ENCODE results near the gene CNOT2.

The CNOT2 gene

DNA sequence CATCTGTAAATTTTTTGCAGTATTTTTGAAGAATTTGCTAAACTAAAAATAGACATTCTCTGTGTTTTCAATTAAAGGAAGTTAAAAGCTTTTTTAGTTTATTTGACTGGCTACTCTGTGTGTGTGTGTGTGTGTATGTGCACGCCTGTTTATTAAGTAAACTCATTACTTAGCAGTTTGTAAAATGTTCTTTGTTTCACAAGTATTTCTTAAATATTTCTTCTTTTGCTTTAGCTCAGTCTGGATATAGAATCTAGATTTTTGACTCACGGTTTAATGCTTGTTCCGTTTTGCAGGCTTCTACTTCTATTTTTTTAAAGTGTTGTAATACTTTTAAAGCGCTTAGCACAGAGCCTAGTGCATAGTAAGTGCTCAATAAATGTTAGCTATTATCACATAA is 76.4 kb downstream of the CNOT2 start:
- Histone ChIP-seq H3F3A (ENCODE audit: insufficient read depth) (peaks cover 14% of the 10 kb centered on the region), H3K4me2 (ENCODE audit: low read depth, low read length, poor library complexity, severe bottlenecking) (peak overlapping the region; percentile 51), H3K36me3 (ENCODE audit: low read length) (peaks cover 18% of the 10 kb centered on the region), H2AFZ (ENCODE audit: low read depth, low read length, severe bottlenecking) (no peak overlapping the region), H3K27me3 (ENCODE audit: low read length) (no peaks in the 10 kb centered on the region), H3K9me2 (replicated peaks; ENCODE audit: insufficient read depth, low read length) (no peaks in the 10 kb centered on the region), H3K79me2 (ENCODE audit: insufficient read depth, low read length) (peaks cover 41% of the 10 kb centered on the region), H3K9me3 (ENCODE audit: insufficient read depth, low read length) (no peaks in the 10 kb centered on the region), H4K20me1 (ENCODE audit: low read depth, low read length) (no peaks in the 10 kb centered on the region), H3K4me3 (ENCODE audit: insufficient read depth, low read length, poor library complexity, severe bottlenecking) (no peak overlapping the region), H3K27ac (ENCODE audit: low read depth, low read length) (peak overlapping the region; percentile 54), H3K9ac (ENCODE audit: low read length) (no peak overlapping the region)
- TF ChIP-seq CTCF (IDR thresholded peaks at IDR 0.05; ENCODE audit: insufficient read depth, low read length, poor library complexity, severe bottlenecking) (no peak), EZH2phosphoT487 (conservative IDR thresholded peaks at IDR 0.05; ENCODE audit: low read length) (no peak)

- H2AFZ ChIP-seq (ENCODE audit: low read depth, low read length, severe bottlenecking), result no peak overlapping the region
- TF ChIP-seq CTCF (IDR thresholded peaks at IDR 0.05; ENCODE audit: insufficient read depth, low read length, poor library complexity, severe bottlenecking) (no peak), EZH2phosphoT487 (conservative IDR thresholded peaks at IDR 0.05; ENCODE audit: low read length) (no peak)
- no peak overlapping the region for H3K4me2 ChIP-seq (ENCODE audit: low read depth, low read length, poor library complexity, severe bottlenecking)
- H3K27ac ChIP-seq (ENCODE audit: low read depth, low read length), result no peak overlapping the region
- H3K9me3 ChIP-seq (ENCODE audit: insufficient read depth, low read length), result no peaks in the 10 kb centered on the region
- H3K9me2 ChIP-seq (replicated peaks; ENCODE audit: insufficient read depth, low read length), result no peaks in the 10 kb centered on the region
- H4K20me1 ChIP-seq (ENCODE audit: low read depth, low read length), result no peaks in the 10 kb centered on the region
- H3K36me3 ChIP-seq (ENCODE audit: low read length), result peaks cover 20% of the 10 kb centered on the region
- no peak overlapping the region for H3K4me3 ChIP-seq (ENCODE audit: insufficient read depth, low read length, poor library complexity, severe bottlenecking)
- H3K79me2 ChIP-seq (ENCODE audit: insufficient read depth, low read length), result peaks cover 40% of the 10 kb centered on the region
- H3K27me3 ChIP-seq (ENCODE audit: low read length), result no peaks in the 10 kb centered on the region
- H3F3A ChIP-seq (ENCODE audit: insufficient read depth), result peaks cover 14% of the 10 kb centered on the region
- no peak overlapping the region for H3K9ac ChIP-seq (ENCODE audit: low read length)
These were observed 78.0 kb downstream of the CNOT2 start for GRCh38 chr12:70321191-70321590.

DNA sequence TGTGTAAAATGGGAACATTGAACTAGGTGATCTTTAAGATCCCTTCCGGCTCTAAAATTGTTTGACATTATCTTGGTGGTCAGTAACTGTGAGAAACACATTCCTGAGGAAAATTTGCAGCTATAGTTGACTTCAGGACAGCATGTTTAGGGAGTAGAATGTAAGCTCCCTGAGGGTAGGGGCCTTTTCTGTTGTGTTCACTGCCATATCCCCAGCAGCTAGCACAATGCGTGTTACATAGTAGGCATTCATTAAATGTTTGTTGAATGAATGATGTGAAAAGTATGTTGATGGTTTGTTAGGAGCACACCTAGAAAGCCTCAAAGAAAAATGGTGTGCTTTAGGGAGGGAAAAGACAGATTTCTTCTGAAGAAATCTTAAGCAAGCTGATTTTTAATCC is 84.3 kb downstream of the CNOT2 start:
- Histone ChIP-seq H3K36me3 (ENCODE audit: low read length) (peaks cover 15% of the 10 kb centered on the region), H4K20me1 (ENCODE audit: low read depth, low read length) (peaks cover 4% of the 10 kb centered on the region; the same call in 1 of the 2 replicates), H3F3A (ENCODE audit: insufficient read depth) (no peaks in the 10 kb centered on the region; the same call in 1 of the 2 replicates), H3K4me2 (ENCODE audit: low read depth, low read length, poor library complexity, severe bottlenecking) (no peak overlapping the region), H3K4me3 (ENCODE audit: insufficient read depth, low read length, poor library complexity, severe bottlenecking) (no peak overlapping the region), H3K9ac (ENCODE audit: low read length) (no peak overlapping the region), H3K9me2 (replicated peaks; ENCODE audit: insufficient read depth, low read length) (no peaks in the 10 kb centered on the region), H3K79me2 (ENCODE audit: insufficient read depth, low read length) (peaks cover 8% of the 10 kb centered on the region; the same call in 1 of the 2 replicates), H3K9me3 (ENCODE audit: insufficient read depth, low read length) (no peaks in the 10 kb centered on the region), H3K27me3 (ENCODE audit: low read length) (no peaks in the 10 kb centered on the region), H2AFZ (ENCODE audit: low read depth, low read length, severe bottlenecking) (no peak overlapping the region), H3K27ac (ENCODE audit: low read depth, low read length) (no peak overlapping the region)
- TF ChIP-seq EZH2phosphoT487 (conservative IDR thresholded peaks at IDR 0.05; ENCODE audit: low read length) (no peak), CTCF (IDR thresholded peaks at IDR 0.05; ENCODE audit: insufficient read depth, low read length, poor library complexity, severe bottlenecking) (no peak)

Measured in SU-DHL-6 (cell line).